GM19193 (cell line): ENCODE results near the gene GPR156.

Experiments
- POLR2A ChIP-seq: IDR thresholded peaks from 4 replicates; pipeline ENCODE4 v1.6.1; 2011; ENCODE audit not compliant: insufficient read depth, insufficient read length; ENCODE audit errors: extremely low read depth

Gene GPR156

GRCh38 chr3:120140098-120140742, 144.8 kb downstream of the GPR156 start:
- TF ChIP-seq POLR2A: no peak

- TF ChIP-seq POLR2A: no peak
These were observed 145.9 kb downstream of the GPR156 start for GRCh38 chr3:120139140-120139539.

- no peak for TF ChIP-seq POLR2A
These were observed 147.5 kb downstream of the GPR156 start for GRCh38 chr3:120137548-120137947.

DNA sequence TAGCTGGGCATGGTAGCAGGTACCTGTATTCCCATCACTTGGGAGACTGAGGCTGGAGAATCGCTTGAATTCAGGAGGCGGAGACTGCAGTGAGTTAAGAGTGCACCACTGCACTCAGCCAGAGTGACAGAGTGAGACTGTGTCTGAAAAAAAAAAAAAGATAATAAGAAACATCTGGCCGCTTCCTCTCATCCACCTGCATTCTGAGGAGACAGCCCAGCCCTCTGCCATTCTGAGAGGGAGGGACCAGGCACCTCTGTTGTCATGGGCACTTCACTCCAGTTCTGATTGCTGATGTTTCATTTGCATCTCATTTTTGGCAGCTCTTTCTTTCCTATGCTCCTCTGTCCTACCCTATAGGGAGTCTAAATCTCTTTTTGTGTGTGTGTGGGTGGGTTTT, 154.4 kb downstream of the GPR156 start:
- no peak for TF ChIP-seq POLR2A

DNA sequence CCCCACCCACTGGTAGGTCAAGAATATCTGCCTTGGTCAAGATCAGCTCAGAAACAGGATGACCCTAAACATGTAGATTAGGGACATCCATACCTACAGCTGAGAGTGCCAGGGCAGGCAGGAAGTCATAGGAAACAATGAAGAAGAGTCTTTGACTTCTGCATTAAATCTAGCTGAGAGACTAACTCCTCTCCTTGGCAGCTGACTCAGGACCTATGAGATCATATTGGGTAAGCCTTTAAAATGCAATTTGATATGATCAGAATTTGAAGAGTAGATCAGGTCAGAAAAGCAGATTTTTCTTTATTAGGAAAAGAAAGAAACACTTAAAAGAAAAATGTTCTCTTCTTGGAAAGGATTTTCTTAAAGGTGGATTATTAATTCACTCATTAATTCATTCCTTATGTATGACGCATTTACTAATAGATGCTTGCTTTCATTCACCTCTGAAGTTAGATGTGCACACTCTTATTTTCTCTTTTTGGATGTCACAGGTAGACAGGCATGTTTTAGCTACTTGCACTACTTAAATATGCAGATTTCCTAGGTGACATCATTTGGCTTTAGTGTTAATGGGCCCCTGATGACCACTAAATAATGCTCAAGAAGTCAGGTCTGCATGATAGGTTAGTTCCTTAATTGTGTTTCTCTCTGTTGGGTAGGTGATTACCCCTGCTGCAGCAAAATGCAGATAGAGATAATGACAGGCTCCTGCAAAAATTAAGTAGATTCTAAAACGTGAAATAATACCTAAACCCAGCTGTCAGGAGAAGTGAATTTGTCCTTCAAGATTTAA, 155.1 kb downstream of the GPR156 start:
- no peak for TF ChIP-seq POLR2A

DNA sequence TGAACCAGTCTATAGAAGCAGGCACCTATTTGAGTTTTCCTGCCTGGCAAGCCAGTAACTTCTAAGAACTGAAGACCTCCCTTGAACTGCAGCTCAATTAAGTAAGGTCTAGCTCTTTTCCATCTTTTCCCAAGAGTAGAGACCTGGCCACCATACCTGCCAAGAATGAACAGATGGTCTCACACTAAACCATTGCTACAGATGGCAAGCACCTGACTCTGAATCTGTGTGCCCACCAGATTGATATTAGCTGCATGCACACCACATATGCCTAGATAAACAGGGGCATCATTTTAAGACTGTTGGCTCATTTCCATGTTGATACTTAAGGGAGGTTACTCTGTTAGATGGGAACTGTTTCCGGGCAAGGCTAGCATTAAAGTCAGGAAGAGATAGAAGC, 156.0 kb downstream of the GPR156 start:
- no peak for TF ChIP-seq POLR2A

DNA sequence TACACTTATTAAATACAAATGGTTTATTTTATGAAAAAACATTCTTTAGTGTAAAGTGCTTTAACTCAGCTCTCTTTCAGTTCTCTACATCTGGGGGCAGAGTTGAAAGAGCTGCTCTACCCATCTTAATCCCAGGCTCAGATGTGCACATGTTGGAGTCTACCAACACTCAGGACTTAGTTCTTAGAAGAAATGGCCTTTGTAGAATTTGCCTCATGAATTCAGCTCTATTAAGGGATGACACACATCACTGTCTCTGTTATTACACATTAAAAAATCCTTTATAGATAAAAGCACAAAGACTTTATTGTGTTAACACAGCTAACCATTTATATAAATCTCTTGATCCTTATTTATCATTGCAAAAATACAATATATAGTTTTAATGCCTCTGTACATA, 159.0 kb downstream of the GPR156 start:
- no peak for TF ChIP-seq POLR2A

DNA sequence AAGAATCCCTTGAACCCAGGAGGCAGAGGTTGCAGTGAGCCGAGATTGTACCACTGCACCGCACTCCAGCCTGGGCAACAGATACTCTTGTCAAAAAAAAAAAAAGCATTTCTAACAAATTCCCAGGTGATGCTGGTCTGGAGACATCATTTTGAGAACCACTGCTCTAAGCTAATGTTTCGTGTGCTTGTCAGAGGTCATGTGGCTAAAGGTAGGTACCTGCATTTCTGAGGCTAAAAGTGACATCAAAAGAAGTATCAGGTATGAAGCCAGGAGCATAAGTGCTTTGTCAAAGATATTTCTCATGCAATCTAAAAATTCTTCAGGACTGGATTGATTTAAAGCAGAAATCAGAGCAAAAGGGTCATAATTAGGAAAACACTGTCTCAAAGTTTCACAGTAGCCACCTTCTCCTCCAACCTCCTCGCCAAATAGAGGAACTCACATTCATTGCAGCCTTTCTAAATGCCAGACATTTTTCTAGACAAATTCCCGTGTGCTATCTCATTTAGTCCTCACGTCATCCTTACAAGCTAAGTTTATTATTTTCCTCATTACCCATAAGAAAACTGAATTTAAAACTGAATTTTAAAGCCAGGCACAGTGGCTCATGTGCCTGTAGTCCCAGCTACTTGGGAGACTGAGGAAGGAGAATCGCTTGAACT, 165.0 kb downstream of the GPR156 start:
- TF ChIP-seq POLR2A: no peak
